Activated naive CD8-positive, alpha-beta T cell (primary cell): ENCODE data around the gene SLC6A12.
"Not testable (repeated sequence)": the region's sequence is repeated elsewhere in the genome, so short reads cannot be mapped to it uniquely, and the experiment has no call there.

Experiments used
- H3K27ac Mint-ChIP-seq: one replicate; pipeline ENCODE4 v1.8.0; 2021; ENCODE audit warnings: mixed read lengths
- H3K27me3 Mint-ChIP-seq: one replicate; pipeline ENCODE4 v1.8.0; 2021; ENCODE audit warnings: mixed read lengths
- H3K36me3 Mint-ChIP-seq: one replicate; pipeline ENCODE4 v1.8.0; 2021; ENCODE audit warnings: mixed read lengths
- H3K4me1 Mint-ChIP-seq: one replicate; pipeline ENCODE4 v1.8.0; 2021; ENCODE audit warnings: low read depth, mixed read lengths
- H3K4me3 Mint-ChIP-seq: one replicate; pipeline ENCODE4 v1.8.0; 2021; ENCODE audit warnings: mild to moderate bottlenecking, mixed read lengths
- H3K9me3 Mint-ChIP-seq: one replicate; pipeline ENCODE4 v1.8.0; 2021; ENCODE audit warnings: low read depth, mixed read lengths

SLC6A12 gene

GRCh38 chr12:240566-240965 lies 26.6 kb upstream of the SLC6A12 start:
- Mint-ChIP-seq H3K36me3 (peaks cover 9% of the 10 kb centered on the region), H3K27ac (no peak overlapping the region), H3K4me1 (no peaks in the 10 kb centered on the region), H3K27me3 (peaks cover 11% of the 10 kb centered on the region), H3K9me3 (peaks cover 8% of the 10 kb centered on the region), H3K4me3 (no peak overlapping the region)

GRCh38 chr12:238736-239398 lies 24.9 kb upstream of the SLC6A12 start:
- Mint-ChIP-seq H3K4me3 (no peak overlapping the region), H3K36me3 (peaks cover 9% of the 10 kb centered on the region), H3K4me1 (no peaks in the 10 kb centered on the region), H3K27ac (no peak overlapping the region), H3K27me3 (peaks cover 5% of the 10 kb centered on the region), H3K9me3 (peaks cover 13% of the 10 kb centered on the region)

GRCh38 chr12:238116-238515 lies 24.2 kb upstream of the SLC6A12 start:
- H3K36me3 Mint-ChIP-seq = peaks cover 9% of the 10 kb centered on the region
- no peaks in the 10 kb centered on the region for H3K4me1 Mint-ChIP-seq
- H3K27me3 Mint-ChIP-seq = peaks cover 5% of the 10 kb centered on the region
- no peak overlapping the region for H3K27ac Mint-ChIP-seq
- H3K9me3 Mint-ChIP-seq = peaks cover 13% of the 10 kb centered on the region
- H3K4me3 Mint-ChIP-seq = no peak overlapping the region

- Mint-ChIP-seq H3K4me3 (no peak overlapping the region), H3K9me3 (peaks cover 13% of the 10 kb centered on the region), H3K4me1 (no peaks in the 10 kb centered on the region), H3K27me3 (peaks cover 1% of the 10 kb centered on the region), H3K27ac (no peak overlapping the region), H3K36me3 (peaks cover 7% of the 10 kb centered on the region)
Measured at GRCh38 chr12:237026-237815, 23.3 kb upstream of the SLC6A12 start.

GRCh38 chr12:236445-236844 lies 22.5 kb upstream of the SLC6A12 start:
- H3K9me3 Mint-ChIP-seq = peaks cover 13% of the 10 kb centered on the region
- no peaks in the 10 kb centered on the region for H3K4me1 Mint-ChIP-seq
- no peaks in the 10 kb centered on the region for H3K27me3 Mint-ChIP-seq
- peaks cover 7% of the 10 kb centered on the region for H3K36me3 Mint-ChIP-seq
- no peak overlapping the region for H3K27ac Mint-ChIP-seq
- H3K4me3 Mint-ChIP-seq = no peak overlapping the region

- not testable (repeated sequence) for H3K4me3 Mint-ChIP-seq, H3K27me3 Mint-ChIP-seq, H3K4me1 Mint-ChIP-seq, H3K27ac Mint-ChIP-seq, H3K36me3 Mint-ChIP-seq
- H3K9me3 Mint-ChIP-seq = peaks cover 13% of the 10 kb centered on the region
Measured at GRCh38 chr12:235967-236366, 22.0 kb upstream of the SLC6A12 start.

- peaks cover 7% of the 10 kb centered on the region for H3K36me3 Mint-ChIP-seq
Measured at GRCh38 chr12:234891-235415, 21.0 kb upstream of the SLC6A12 start.

GRCh38 chr12:234019-234418 lies 20.1 kb upstream of the SLC6A12 start:
- H3K4me3 Mint-ChIP-seq = no peak overlapping the region
- H3K9me3 Mint-ChIP-seq = peaks cover 13% of the 10 kb centered on the region
- no peaks in the 10 kb centered on the region for H3K27me3 Mint-ChIP-seq

More at GRCh38 chr12:234891-235415, 21.0 kb upstream of the SLC6A12 start:
- Mint-ChIP-seq H3K27me3 (no peaks in the 10 kb centered on the region), H3K4me1 (no peaks in the 10 kb centered on the region), H3K4me3 (no peak overlapping the region), H3K27ac (no peak overlapping the region), H3K9me3 (peaks cover 13% of the 10 kb centered on the region)

GRCh38 chr12:233615-233968 lies 19.6 kb upstream of the SLC6A12 start:
- Mint-ChIP-seq H3K27ac (no peak overlapping the region), H3K4me1 (no peaks in the 10 kb centered on the region), H3K27me3 (no peaks in the 10 kb centered on the region), H3K9me3 (peaks cover 13% of the 10 kb centered on the region), H3K36me3 (peaks cover 7% of the 10 kb centered on the region), H3K4me3 (no peak overlapping the region)

More at GRCh38 chr12:234019-234418, 20.1 kb upstream of the SLC6A12 start:
- Mint-ChIP-seq H3K27ac (no peak overlapping the region), H3K36me3 (peaks cover 7% of the 10 kb centered on the region), H3K4me1 (no peaks in the 10 kb centered on the region)

- H3K4me3 Mint-ChIP-seq = no peak overlapping the region
- no peaks in the 10 kb centered on the region for H3K4me1 Mint-ChIP-seq
- no peak overlapping the region for H3K27ac Mint-ChIP-seq
- H3K9me3 Mint-ChIP-seq = peaks cover 13% of the 10 kb centered on the region
- no peaks in the 10 kb centered on the region for H3K27me3 Mint-ChIP-seq
- H3K36me3 Mint-ChIP-seq = peaks cover 7% of the 10 kb centered on the region
Measured at GRCh38 chr12:232731-233614, 19.0 kb upstream of the SLC6A12 start.

GRCh38 chr12:230925-231671 lies 17.1 kb upstream of the SLC6A12 start:
- Mint-ChIP-seq H3K4me3 (no peak overlapping the region), H3K9me3 (peaks cover 8% of the 10 kb centered on the region), H3K36me3 (peaks cover 3% of the 10 kb centered on the region), H3K4me1 (no peaks in the 10 kb centered on the region), H3K27me3 (no peaks in the 10 kb centered on the region), H3K27ac (no peak overlapping the region)

- Mint-ChIP-seq H3K36me3 (no peaks in the 10 kb centered on the region), H3K4me1 (no peaks in the 10 kb centered on the region), H3K27me3 (no peaks in the 10 kb centered on the region), H3K4me3 (no peak overlapping the region), H3K27ac (no peak overlapping the region), H3K9me3 (no peaks in the 10 kb centered on the region)
Measured at GRCh38 chr12:229441-230191, 15.7 kb upstream of the SLC6A12 start.

- H3K27ac Mint-ChIP-seq = no peak overlapping the region
- no peak overlapping the region for H3K4me3 Mint-ChIP-seq
- H3K9me3 Mint-ChIP-seq = no peaks in the 10 kb centered on the region
- H3K4me1 Mint-ChIP-seq = no peaks in the 10 kb centered on the region
- no peaks in the 10 kb centered on the region for H3K36me3 Mint-ChIP-seq
- H3K27me3 Mint-ChIP-seq = no peaks in the 10 kb centered on the region
Measured at GRCh38 chr12:228846-229200, 14.9 kb upstream of the SLC6A12 start.
